NCI-H128 (cell line): Measurements from ENCODE around the gene KSR2.

Source experiments
- DNase-seq: peaks from one replicate; lab custom pipeline; 2025; ENCODE audit not compliant: unreplicated experiment; lab: John Stamatoyannopoulos, UW

Gene KSR2

DNA sequence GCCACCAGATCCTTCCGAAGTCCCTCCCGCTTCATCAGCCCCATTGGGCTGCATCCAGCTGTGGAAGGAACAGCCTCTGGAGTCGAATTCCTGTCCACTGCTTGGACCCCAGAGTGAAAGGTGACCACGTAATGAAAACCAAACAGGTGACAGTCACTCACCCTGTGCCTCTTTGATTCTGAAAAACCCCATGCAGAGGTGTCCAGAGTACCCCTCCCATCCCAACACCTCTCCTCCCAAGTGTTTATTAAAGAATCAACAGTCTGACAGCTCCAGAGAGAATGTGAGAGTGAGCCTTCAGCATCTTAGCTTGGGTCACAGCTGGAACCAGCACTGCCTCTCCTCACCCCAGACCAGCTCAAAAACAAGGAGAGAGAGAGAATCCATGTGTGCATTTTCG is 428.8 kb downstream of the KSR2 start:
- no peak for DNase-seq

DNA sequence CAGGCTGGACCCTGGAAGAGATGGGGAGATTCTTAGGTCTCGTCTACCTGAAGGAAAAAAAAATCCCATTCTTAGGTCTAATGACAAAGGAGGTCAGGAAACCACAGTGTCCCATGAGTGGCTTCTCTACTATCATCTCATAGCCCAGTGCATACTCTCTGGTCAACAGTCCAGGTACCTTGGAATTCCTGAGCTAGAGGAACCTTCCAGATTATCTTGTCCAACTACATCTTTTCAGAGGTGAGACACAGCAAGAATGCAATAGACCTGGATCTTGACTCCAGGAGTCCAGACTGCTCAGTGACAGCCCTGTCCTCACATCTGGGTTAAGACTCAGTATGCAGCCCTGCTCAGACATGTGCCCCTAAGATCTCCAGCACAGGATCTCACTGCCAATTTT is 429.9 kb downstream of the KSR2 start:
- no peak for DNase-seq

DNA sequence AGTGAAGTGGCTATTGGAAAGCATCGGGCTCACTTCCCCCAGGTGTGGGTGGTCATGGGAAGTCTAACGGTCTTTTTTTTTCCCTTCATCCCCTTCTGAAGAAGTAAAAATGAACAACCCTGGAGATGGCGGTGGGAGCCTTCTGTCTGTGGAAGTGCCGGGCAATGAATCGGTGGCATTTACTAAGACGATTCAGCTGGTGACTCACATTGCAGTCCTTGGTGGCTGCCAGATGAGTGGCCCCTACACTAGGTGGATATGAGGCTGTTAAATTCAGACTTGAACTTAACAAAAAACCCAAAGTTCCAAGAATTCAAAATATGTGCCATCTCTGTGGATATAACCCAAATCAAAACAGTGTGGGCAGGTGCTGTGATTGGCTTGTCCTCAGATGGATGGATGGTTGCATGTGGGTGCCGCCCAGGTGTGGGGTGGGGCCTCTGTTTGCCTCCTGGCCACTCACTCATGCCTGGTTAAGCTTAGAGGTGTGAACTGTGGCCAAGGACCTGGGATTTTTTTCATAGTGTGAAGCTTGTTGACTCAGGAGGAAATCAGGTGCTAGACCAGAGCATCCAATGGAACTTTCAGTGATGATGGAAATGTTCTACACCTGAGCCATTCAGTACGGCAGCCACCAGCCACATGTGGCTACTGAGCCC is 430.6 kb downstream of the KSR2 start:
- DNase-seq: no peak

DNA sequence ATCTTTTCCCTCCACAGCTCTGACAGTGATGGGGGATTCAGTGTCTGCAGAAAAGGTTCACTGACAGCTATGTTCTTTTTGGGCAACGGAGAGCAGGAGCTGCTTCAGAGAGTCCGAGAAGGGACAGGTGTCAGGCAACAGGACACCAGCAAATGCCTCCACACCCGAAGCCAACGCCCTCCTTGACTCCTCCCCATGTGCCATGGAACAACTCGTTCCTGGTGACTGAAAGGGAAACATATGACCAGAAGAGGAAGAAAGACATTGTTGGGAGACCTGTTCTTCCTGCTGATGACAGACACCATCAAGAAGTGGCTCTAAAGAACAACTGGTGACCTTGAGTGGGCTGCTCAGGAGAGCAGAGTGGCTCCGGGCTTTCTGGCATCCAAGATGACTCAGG is 435.1 kb downstream of the KSR2 start:
- DNase-seq: no peak

DNA sequence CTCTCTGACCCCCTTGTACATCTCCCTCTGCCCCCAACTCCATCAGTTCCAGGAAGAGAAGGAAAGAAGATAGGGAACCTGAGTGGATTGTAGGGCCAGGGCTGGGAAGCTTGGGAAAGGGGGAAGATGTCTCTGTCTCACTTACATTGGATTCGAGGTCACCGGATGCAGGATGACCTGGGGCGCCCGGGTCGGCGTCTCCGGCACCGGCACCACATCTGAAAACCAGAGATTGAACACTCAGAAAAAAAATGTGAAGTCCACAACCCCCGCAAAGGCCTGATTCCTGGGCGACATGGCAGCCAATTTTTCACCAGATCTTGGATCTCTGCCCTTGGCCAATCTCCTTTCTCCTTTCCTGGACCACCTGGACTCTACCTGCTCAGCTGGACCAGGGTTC is 438.0 kb downstream of the KSR2 start:
- DNase-seq: no peak

DNA sequence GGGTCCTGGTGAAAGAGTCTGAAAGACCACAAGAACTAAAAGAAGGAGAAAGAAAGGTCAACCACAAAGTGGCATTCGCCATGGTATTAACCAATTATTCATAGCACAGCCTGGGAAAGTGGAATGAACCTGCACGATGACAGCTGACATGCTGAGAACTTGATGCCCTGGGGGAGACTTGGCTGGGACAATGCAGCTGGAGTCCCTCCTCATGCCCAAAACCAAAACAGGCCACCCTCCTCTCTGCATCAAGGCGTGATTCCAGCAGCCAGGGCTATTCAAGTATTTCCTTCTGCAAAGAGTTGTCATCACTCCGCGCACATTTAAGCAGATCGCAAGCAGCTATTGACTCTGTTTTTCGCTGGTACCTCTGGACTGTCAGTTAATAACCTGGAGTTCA is 440.3 kb downstream of the KSR2 start:
- no peak for DNase-seq

DNA sequence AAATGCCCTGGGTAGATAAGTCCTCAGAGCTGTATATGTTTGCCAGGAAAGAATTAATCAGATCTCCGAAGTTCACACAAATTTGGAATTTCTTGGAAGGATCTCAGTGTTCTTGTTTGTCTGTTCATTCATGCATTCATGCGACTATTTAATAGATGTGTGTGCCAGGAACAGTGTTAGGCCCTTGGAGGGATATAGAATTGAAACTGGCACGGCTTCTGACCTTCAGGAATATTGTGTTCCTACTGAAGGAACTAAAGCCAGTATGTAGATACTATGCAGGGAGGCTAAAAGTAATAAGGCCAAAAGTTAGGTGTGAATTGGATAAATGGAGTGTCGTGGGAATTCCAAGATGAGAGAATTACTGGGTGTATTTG is 441.3 kb downstream of the KSR2 start:
- no peak for DNase-seq

DNA sequence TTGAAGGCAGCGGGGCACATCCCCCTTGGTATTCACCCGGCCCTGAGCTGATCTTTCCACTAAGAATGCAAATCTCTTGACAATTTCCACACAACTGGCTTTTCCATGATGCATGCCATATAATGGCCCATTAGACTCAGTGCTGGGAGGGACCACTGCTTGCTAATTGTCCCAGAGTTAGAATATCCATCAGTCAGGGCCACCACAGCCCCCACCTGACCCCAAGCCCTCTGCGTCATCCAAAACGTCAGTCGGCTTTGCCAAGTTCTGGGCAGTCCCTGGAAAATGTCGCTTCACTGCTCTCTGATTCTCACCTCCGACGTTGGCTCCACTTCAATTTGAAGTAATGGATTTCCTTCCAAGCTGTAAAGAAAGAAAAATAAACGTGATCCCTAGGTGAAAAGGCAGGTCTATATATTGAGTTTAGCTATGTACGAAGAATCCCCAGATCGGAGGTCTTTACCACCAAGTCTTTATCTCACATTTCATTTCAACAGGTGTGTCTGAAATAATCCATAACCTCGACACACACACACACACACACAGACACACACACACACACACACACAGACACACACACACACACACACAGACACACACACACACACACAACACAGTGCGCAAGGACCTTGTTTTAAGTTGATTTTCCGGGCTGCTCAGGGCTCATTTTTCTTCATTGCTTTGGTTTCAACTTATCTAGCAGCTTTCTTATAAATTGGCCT is 441.9 kb downstream of the KSR2 start:
- DNase-seq: no peak

DNA sequence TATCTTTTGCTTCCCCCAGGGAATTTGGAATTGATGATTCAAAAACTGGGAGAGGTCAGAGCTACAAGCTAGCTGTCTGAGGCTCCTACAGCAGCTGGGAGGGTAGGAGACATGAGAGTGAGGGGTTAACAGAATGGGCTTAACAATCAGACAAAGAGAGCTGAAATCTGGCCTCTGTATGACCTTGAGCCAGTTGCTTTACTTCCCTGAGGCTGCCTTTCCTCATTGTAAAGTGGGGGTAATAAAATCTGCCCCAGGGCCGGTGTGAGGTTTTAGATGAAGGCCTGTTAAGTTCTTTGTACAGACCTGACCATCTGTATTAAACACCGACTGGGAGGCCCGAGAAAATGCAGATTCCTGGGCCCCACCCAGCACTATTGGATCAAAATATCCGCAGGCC is 443.0 kb downstream of the KSR2 start:
- no peak for DNase-seq

DNA sequence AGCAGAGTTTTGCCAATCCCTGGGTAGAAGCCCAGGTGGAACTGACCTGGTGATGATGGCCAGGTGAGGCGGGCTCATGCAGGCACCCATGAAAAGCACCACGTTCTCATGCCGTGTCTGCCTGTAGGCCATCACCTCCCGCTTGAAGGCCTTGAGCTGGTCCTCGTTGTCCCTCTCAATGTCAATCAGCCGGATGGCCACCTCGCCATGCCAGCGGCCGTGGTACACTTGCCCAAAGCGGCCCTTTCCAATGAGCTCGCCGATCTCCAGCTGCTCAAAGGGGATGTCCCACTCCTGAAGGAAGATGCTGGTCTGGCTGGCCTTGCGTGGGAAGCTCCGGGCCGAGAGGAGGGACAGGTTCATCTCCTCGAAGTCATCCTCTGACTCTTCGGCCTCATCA is 444.0 kb downstream of the KSR2 start:
- DNase-seq: no peak

DNA sequence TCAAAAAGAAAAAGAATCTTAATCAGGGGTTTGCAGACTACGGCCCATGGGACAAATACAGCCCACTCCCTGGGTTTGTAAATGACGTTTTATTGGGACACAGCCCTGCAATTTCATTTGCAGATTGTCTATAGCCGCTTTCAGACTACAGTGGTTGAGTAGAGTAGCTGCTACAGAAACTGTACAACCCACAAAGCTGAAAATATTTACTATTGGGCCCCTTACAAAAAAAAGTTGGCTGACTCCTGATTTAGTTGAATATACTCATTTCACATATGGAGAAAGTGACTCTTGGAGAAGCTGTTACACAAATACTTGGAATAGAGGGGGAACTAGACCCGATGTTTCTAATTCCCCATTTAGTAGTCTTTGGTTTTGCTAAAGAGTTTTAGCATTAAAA is 444.8 kb downstream of the KSR2 start:
- DNase-seq: no peak

DNA sequence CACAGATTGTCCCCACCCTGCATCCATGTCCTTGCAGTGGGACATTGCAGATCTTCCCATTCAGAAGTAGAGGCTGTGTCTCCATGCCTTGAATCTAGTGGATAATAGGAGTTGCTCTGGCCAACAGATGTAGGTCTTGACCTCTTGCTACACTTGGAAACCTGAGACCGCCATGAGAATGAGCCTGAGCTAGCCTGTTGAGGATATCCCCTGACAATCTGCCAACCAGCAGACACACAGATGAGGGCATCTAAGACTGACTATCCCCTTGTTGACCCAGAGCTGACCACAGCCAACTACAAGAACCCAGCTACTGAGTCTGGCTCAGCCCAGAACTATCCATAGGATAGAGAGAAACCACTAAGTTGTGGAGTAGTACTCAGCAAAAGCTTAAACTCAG is 446.2 kb downstream of the KSR2 start:
- DNase-seq: no peak

DNA sequence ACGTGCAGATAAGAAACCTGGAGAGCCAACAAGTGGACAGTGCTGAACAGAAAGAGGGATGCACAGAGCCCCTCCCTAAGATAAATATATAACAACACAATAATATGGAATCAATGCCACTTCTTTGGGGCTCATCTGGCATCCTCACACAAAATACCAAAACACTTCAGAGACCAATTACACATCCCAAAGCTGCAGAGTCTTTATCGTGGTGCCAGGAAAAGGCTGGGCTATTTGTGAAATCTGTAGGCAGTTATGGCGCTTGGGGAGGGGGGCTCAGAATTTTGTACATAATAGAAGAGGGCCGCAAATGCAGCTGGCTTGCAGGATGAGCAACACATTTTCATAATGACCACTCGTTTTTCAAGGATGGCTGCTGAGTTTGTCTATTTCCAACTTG is 446.9 kb downstream of the KSR2 start:
- DNase-seq: no peak

DNA sequence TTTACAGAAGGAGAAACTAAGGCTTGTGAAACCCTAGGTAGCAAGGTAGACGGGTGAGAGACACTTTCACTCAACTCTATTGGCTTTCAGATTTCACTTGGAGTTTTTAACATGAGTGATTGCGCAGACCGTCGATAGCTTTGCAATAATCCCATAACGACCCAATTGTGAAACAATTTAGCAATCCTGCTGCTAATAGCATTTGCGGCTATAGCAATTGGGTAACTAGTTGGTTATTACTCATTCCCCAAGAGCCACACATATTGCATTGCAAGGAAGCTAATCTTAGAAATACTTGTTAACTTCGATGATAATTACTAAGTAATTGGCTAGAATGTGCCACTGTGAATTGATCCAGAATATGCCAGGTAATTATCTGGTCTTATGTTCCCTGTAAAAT is 447.4 kb downstream of the KSR2 start:
- no peak for DNase-seq

DNA sequence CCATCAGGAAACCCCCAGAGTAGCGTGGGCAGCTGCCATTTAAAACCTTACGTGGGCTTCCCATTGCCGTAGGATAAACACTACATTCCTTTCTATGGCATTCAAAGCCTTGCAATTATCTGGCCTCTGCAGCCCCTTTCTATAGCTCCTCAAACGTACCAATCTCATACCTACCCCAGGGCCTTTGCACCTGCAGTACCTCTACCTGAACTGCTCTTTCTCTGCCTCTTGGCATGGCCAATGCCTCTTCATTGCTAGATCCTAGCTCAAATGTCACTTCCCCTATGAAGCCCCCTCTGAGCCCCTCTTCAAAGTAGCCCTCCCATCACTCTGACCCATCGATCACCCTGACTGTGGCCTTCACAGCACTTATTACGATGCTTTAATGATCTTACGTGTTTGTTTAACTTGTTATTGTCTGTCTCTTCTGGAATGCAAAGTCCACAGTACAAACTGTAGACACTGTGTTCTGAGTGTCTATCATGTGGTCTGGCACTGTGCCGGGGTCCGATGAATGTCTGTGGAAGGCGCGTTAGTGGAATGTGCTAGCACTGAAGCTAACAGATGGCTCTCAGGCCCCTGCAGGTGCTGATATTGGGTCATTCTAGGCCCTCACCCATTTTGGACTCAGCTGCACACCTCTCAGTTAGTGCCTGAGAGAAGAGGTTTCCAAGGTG is 450.1 kb downstream of the KSR2 start:
- no peak for DNase-seq

DNA sequence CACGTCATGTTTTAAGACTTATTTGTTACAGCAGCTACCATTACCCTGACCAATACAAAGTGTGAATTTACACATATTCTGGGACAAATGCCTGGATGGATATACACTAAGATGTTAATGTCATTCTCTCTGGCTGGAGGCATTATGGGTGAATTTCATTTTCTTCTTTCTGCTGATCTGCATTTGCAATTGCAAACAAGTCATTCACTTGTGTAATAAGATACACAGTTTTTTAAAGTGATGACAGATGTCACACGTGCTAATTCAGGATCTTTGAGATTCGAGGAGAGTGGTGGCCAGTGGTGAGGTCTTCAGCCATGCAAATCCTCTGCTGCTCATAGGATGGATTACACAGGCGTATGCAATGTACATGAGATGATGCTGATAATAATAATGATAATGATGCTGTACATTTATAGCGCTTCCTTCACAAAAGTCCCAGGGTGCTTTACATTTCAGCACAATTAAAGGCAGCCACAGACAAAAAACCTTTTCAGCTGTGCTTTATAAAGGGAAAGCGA is 451.5 kb downstream of the KSR2 start:
- DNase-seq: no peak

DNA sequence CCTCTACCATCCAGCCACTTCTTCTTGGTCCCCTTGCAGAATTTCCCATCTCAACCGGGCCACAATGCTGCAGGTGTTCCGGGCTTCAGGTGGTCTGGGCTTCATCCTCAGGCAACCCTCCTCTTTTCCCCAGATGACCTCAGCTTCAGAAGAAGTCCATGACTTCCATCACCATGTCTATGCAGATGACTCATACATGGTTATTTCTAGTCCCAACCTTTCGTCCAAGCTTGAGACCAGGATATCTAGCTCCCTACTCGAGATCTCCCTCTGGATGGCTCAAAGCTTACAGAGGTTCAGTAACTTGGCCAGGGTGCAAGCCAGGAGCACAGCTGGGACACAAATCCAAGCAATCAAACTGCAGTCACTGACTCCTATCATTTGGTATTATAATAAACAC is 452.8 kb downstream of the KSR2 start:
- DNase-seq: no peak

DNA sequence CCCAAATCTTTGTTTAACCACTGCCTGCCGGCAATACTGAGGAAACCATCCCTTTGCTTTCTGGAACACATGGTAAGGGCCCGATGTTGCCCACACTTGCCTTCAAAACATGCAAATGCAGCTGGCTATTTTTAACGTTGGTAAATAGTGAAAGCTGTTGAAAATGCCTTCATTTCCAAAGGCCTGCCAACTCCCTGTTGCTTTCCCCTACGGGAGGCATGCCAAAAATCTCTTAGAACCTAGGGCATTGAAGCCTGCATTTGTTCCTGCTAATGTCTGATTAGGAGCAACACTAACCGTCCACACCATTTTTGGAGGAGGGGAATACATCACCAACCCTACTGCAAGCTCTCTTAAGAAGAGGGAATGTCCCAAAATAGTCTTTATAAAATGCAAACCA is 454.8 kb downstream of the KSR2 start:
- no peak for DNase-seq

DNA sequence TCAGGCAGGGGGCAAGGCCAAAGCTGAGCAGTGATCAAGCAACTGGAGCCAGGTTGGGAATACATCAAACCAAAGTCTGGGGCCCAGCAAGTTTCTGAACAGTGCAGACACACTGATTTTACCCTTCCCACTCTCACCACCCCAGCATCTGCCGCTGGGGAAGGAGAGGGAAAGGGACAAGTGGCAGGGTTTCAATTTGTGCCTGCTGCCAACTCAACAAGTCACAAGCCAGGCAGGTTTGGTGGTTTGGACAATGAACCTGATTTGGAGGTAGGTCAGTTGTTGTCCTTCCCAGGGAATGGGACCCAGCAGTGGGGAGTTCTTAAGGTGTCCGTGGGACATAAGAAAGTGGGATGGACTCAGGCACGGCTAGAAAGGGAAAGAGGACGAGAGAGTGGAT is 455.4 kb downstream of the KSR2 start:
- no peak for DNase-seq

DNA sequence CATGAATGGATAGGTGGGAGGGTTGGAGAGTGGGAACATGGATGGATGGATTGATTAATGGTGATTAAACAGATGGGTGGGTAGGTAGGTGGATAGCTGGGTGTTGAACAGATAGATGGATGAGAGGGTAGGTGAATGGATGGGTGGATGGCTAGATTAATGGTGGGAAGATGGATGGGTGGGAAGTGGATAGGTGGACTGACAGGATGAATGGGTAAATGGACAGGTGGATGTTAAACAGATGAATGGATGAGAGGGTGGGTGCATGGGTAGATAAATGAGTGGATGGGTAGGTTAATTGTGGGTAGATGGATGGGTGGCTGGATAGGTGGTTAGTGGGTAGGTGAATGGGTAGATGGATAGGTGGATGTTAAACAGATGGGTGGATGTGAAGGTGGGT is 460.3 kb downstream of the KSR2 start:
- DNase-seq: no peak

DNA sequence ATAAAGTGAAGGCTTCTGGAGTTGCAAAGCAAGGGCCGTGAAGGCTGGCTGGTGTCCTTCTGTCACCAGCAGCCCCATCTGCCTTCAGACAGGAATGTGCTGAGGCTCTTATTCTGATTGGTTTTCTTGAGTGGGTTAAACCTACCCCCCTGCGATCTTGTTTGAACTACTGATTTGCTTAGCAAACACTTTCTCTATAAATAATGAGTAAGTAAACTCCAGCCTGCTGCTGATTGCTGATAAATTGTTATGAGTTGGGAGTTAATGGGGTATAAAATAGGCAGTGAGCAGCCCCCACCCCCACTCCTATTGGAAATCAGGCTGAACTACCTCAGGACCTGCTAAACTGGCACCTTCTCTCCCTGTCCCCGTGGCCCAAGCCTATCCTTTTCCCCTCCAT is 461.2 kb downstream of the KSR2 start:
- no peak for DNase-seq

DNA sequence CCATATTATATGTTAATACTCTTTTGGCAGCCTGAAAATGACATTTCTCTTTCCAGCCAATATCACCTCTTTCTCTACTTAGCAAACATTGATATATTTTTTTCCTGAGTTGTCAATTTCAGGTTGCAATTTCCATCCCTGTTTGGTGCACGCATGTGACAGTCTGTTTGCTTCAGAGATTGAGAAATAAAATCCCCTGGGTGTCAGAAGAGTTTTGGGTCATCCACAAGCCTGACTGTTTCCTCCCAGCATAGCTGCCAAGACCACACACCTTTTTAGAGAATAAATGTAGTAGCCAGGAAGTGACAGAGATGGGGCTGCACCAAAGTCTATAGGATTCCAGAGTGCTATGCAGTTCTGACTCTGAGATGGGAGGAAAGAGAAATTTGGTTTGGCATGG is 462.5 kb downstream of the KSR2 start:
- no peak for DNase-seq
